Astrocyte of the spinal cord (primary cell): ENCODE data around the gene RGS13.

Source experiments
- DNase-seq: peaks from one replicate; pipeline ENCODE4 v3.0.0; 2011; ENCODE audit warnings: low read depth, low spot score
- H3K4me3 ChIP-seq: 2 replicates; pipeline ENCODE4 v1.5.1; 2011; ENCODE audit warnings: low read depth, mild to moderate bottlenecking, low read length, moderate library complexity
- in situ Hi-C: cut with HindIII; loops from 2 replicates; pipeline ENCODE4 v1.10.0; 2017; ENCODE audit warnings: low sequenced_read_pairs
- TF ChIP-seq, protein P1 (sequence below): IDR thresholded peaks from 2 replicates; pipeline ENCODE4 v1.5.1; 2012; ENCODE audit warnings: low read depth, mild to moderate bottlenecking, low read length, inconsistent platforms

The RGS13 gene

DNA sequence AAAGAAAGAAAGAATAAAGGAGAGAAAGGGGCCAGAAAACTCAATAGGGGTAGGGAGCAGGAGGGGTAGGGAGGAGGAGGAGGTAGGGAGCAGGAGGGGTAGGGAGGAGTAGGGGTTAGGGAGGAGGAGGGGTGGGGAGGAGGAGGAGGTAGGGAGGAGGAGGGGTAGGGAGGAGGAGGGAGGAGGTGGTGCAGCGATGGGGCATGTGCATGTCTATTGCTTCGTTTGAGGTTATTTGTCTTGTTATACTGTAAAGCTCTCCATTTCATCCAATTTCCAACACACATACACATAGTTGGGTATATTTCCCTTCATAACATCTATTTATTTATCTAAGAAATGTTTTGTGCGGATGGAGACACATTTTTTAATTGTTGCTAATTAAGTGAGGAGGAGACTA, 40.6 kb upstream of the RGS13 start:
- in situ Hi-C loops: no loop called here
- H3K4me3 ChIP-seq: no peak overlapping the region

GRCh38 chr1:192598589-192598988, 37.4 kb upstream of the RGS13 start:
- no peak for DNase-seq
- TF ChIP-seq, protein P1, sequence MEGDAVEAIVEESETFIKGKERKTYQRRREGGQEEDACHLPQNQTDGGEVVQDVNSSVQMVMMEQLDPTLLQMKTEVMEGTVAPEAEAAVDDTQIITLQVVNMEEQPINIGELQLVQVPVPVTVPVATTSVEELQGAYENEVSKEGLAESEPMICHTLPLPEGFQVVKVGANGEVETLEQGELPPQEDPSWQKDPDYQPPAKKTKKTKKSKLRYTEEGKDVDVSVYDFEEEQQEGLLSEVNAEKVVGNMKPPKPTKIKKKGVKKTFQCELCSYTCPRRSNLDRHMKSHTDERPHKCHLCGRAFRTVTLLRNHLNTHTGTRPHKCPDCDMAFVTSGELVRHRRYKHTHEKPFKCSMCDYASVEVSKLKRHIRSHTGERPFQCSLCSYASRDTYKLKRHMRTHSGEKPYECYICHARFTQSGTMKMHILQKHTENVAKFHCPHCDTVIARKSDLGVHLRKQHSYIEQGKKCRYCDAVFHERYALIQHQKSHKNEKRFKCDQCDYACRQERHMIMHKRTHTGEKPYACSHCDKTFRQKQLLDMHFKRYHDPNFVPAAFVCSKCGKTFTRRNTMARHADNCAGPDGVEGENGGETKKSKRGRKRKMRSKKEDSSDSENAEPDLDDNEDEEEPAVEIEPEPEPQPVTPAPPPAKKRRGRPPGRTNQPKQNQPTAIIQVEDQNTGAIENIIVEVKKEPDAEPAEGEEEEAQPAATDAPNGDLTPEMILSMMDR: no peak
- in situ Hi-C loops: no loop called here
- H3K4me3 ChIP-seq: no peak overlapping the region

More for the DNA sequence above, 40.6 kb upstream of the RGS13 start:
- TF ChIP-seq, protein P1: no peak
- no peak for DNase-seq

GRCh38 chr1:192600275-192600674, 35.7 kb upstream of the RGS13 start:
- in situ Hi-C loops: no loop called here
- H3K4me3 ChIP-seq: no peak overlapping the region
- DNase-seq: no peak
- TF ChIP-seq, protein P1: no peak

DNA sequence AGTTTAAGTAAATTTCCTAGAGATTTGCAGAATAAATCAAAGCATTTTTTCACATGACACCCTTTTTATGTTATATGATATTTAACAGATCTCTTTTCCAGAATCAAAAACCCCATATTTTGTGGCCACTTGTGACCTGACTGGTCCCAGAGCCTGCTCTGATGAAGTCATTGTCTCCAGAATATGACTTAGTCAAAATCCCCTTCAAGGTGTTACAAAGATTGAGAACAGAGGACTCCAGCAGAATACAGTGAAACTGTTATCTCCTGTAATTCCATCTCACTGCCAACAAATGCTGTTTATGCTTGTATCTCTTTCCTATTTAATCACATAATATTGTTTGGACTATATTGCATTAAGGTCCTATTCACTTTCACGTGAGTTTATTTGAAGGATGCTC, 34.8 kb upstream of the RGS13 start:
- no peak for DNase-seq
- H3K4me3 ChIP-seq: no peak overlapping the region
- TF ChIP-seq, protein P1: no peak
- in situ Hi-C loops: no loop called here

DNA sequence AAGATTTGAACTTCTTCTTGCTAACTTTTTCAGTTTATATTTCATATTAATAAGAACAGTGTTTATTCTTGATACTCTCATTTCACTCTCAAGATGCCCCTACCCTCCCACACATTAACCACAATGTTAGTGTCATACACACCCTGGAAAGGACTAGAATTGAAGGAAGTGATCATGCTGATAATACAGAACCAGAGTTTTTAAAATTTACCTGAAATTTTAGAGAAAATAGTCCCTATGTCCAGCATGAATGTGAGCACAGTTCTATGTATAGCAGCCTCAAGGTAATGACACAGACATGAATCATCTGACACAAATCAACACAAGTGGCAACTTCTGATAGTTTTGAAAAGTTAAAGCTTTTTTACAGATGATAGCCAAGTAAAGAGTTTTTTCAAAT, 34.4 kb upstream of the RGS13 start:
- in situ Hi-C loops: no loop called here
- TF ChIP-seq, protein P1: no peak
- H3K4me3 ChIP-seq: no peak overlapping the region
- no peak for DNase-seq

GRCh38 chr1:192602757-192603156, 33.2 kb upstream of the RGS13 start:
- TF ChIP-seq, protein P1: no peak
- no peak for DNase-seq
- H3K4me3 ChIP-seq: no peak overlapping the region
- in situ Hi-C loops: no loop called here
